ENCODE results near the gene SLC6A5.

SLC6A5 gene

GRCh38 chr11:20620988-20621387 lies 21.6 kb downstream of the SLC6A5 start:
- DNase-seq (ENCODE audit: low spot score) = no peak

- DNase-seq (ENCODE audit: low spot score) = no peak
Measured at GRCh38 chr11:20621679-20622078, 22.3 kb downstream of the SLC6A5 start.

- DNase-seq (ENCODE audit: low spot score) = no peak
Measured at GRCh38 chr11:20623252-20623651, 23.8 kb downstream of the SLC6A5 start.

- DNase-seq (ENCODE audit: low spot score) = no peak
Measured at GRCh38 chr11:20626279-20626678, 26.9 kb downstream of the SLC6A5 start.

- no peak for DNase-seq (ENCODE audit: low spot score)
Measured at GRCh38 chr11:20627026-20627425, 27.6 kb downstream of the SLC6A5 start.

- DNase-seq (ENCODE audit: low spot score) = no peak
Measured at GRCh38 chr11:20627701-20628100, 28.3 kb downstream of the SLC6A5 start.

- DNase-seq (ENCODE audit: low spot score) = no peak
Measured at GRCh38 chr11:20631519-20632168, 32.2 kb downstream of the SLC6A5 start.

GRCh38 chr11:20632169-20632532 lies 32.7 kb downstream of the SLC6A5 start:
- no peak for DNase-seq (ENCODE audit: low spot score)

GRCh38 chr11:20634044-20634443 lies 34.6 kb downstream of the SLC6A5 start:
- DNase-seq (ENCODE audit: low spot score) = no peak

GRCh38 chr11:20634781-20635180 lies 35.4 kb downstream of the SLC6A5 start:
- DNase-seq (ENCODE audit: low spot score) = no peak

GRCh38 chr11:20638074-20638473 lies 38.7 kb downstream of the SLC6A5 start:
- no peak for DNase-seq (ENCODE audit: low spot score)

- DNase-seq (ENCODE audit: low spot score) = no peak
Measured at GRCh38 chr11:20639688-20640087, 40.3 kb downstream of the SLC6A5 start.

- no peak for DNase-seq (ENCODE audit: low spot score)
Measured at GRCh38 chr11:20640401-20640800, 41.0 kb downstream of the SLC6A5 start.

- DNase-seq (ENCODE audit: low spot score) = no peak
Measured at GRCh38 chr11:20644360-20644759, 45.0 kb downstream of the SLC6A5 start.

GRCh38 chr11:20647976-20648565 lies 48.7 kb downstream of the SLC6A5 start:
- DNase-seq (ENCODE audit: low spot score) = peak; percentile 73

GRCh38 chr11:20652150-20652806 lies 52.9 kb downstream of the SLC6A5 start:
- DNase-seq (ENCODE audit: low spot score) = no peak

GRCh38 chr11:20654038-20654437 lies 54.6 kb downstream of the SLC6A5 start:
- no peak for DNase-seq (ENCODE audit: low spot score)

GRCh38 chr11:20656901-20657300 lies 57.5 kb downstream of the SLC6A5 start:
- no peak for DNase-seq (ENCODE audit: low spot score)

- no peak for DNase-seq (ENCODE audit: low spot score)
Measured at GRCh38 chr11:20658135-20658534, 58.7 kb downstream of the SLC6A5 start.

GRCh38 chr11:20661445-20661844 lies 62.0 kb downstream of the SLC6A5 start:
- no peak for DNase-seq (ENCODE audit: low spot score)

- DNase-seq (ENCODE audit: low spot score) = no peak
Measured at GRCh38 chr11:20661850-20662249, 62.4 kb downstream of the SLC6A5 start.

GRCh38 chr11:20668131-20668809 lies 68.9 kb downstream of the SLC6A5 start:
- no peak for DNase-seq (ENCODE audit: low spot score)
